PFSK-1 (cell line): ENCODE measurements around the gene DOCK4.

ENCODE experiments used
- FOXP2 ChIP-seq: optimal IDR thresholded peaks from 2 replicates; pipeline ENCODE3; 2011; ENCODE audit warnings: borderline replicate concordance, control low read depth, inconsistent platforms; ENCODE audit not compliant: insufficient read depth; ENCODE audit errors: extremely low read length, extremely low read depth
- POLR2AphosphoS5 ChIP-seq: IDR thresholded peaks from 2 replicates; pipeline ENCODE4 v1.6.1; 2012; ENCODE audit warnings: low read depth, mild to moderate bottlenecking, control low read depth, low read length, moderate library complexity
- REST ChIP-seq, 2 experiments: IDR thresholded peaks; 2 replicates each; pipeline versions ENCODE4 v1.6.1 to v1.8.0; 2011 to 2012; ENCODE audit warnings: low read depth in 2 of 2, low read length in 2 of 2, control low read depth in 1 of 2, inconsistent platforms in 1 of 2, mild to moderate bottlenecking in 1 of 2, moderate library complexity in 1 of 2; ENCODE audit not compliant: insufficient read depth in 1 of 2
- SIN3A ChIP-seq: IDR thresholded peaks from 2 replicates; pipeline ENCODE4 v1.6.1; 2012; ENCODE audit warnings: mild to moderate bottlenecking, low read length, moderate library complexity, borderline replicate concordance; ENCODE audit not compliant: insufficient read depth
- TAF1 ChIP-seq: IDR thresholded peaks from 2 replicates; pipeline ENCODE4 v1.6.1; 2012; ENCODE audit warnings: low read length, control low read depth, borderline replicate concordance; ENCODE audit not compliant: insufficient read depth

DOCK4 gene

GRCh38 chr7:112214268-112214667, 8.1 kb upstream of the DOCK4 start:
- TF ChIP-seq POLR2AphosphoS5, result no peak

DNA sequence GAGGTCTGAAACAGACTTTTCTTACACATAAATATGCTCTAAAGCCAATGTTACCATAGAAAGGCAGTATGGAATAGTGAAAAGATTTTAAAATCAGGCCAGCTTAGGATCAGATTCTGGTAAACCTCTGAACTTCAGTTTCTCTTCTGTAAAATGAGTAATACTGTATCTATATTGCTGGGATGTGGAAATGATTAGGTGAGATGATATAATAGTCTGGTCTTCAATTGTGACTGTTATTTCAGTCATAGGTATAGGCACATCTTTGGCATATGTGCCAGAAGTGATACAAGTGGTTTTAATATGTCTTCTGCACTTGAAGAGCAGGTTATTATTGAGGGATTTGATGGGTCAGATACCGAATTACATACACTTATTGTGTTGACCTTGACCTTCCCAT, 7.5 kb upstream of the DOCK4 start:
- TF ChIP-seq SIN3A (no peak), FOXP2 (no peak)

GRCh38 chr7:112212571-112212970, 6.4 kb upstream of the DOCK4 start:
- TF ChIP-seq FOXP2 (no peak), TAF1 (no peak), POLR2AphosphoS5 (no peak), SIN3A (no peak), REST (IDR thresholded peaks at IDR 0.05; ENCODE audit: insufficient read depth in 1 of 2, low read depth in 2 of 2, low read length in 2 of 2) (no peak)

GRCh38 chr7:112211348-112211907, 5.2 kb upstream of the DOCK4 start:
- no peak for TF ChIP-seq REST (IDR thresholded peaks at IDR 0.05; ENCODE audit: insufficient read depth in 1 of 2, low read depth in 2 of 2, low read length in 2 of 2)
- TF ChIP-seq TAF1, result no peak

DNA sequence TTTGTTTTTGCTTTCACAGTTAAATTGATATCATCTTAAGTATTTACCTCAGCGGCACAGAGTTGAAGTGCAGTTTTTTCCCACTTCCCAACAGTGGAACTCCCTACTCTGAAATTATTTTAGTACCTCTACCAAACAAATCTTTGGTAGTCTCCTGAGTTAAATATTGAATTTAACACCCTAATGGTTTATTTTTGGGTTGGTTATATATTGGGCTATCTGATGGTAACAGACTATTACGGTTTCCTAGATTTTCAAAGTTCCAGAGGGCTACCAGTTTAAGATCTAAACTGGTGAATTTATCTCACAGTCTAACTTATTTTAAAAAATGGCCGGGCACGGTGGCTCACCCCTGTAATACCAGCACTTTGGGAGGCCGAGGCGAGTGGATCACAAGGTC, 1.6 kb upstream of the DOCK4 start:
- no peak for TF ChIP-seq TAF1
- no peak for TF ChIP-seq FOXP2
- TF ChIP-seq POLR2AphosphoS5, result no peak
- no peak for TF ChIP-seq SIN3A
- TF ChIP-seq REST (IDR thresholded peaks at IDR 0.05; ENCODE audit: insufficient read depth in 1 of 2, low read depth in 2 of 2, low read length in 2 of 2), result no peak

DNA sequence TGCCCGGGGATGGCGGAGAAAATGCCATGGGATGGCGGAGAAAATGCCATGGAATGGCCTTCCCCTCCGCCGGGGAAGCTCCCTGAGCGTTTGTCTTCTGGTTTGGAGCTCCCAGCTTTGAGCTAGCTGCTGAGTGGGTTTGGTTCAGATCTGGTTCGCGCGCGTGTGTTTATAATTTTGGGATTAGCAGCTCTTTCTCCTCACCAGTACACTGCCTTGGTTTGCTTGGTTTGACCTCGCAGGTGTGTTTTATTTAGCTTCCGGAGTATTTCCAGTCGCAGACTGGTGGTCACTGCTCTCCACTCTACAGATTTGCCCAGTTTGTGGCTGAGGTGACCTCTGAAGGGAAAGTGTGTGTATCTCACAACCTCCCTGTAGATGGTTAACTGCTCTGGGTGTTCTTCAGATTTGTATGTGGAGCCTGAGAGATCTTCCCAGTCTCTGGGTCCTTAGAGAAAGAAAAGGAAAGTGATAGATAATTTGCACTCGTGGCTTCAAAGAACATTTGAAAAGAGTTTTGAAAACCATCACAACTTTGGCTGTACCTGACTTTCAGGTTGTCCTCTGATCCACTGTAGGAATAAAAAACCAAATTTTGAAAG, 893 bp upstream of the DOCK4 start:
- TF ChIP-seq TAF1, result no peak
- no peak for TF ChIP-seq SIN3A
- TF ChIP-seq POLR2AphosphoS5, result no peak
- no peak for TF ChIP-seq REST (IDR thresholded peaks at IDR 0.05; ENCODE audit: insufficient read depth in 1 of 2, low read depth in 2 of 2, low read length in 2 of 2)
- no peak for TF ChIP-seq FOXP2
